Tibial nerve (tissue), 4 donors: ENCODE measurements around the gene AAMP.

Experiments
- CTCF ChIP-seq, 5 experiments: fragments of 200-600 bp in 3 of 5; fragments of 450-650 bp in 2 of 5; sonication (generic) in 3 of 5; IDR thresholded peaks; one replicate each; pipeline ENCODE4 v1.5.1; 2016 to 2019; ENCODE audit warnings: antibody characterized with exemption in 5 of 5, mild to moderate bottlenecking in 3 of 5, moderate library complexity in 2 of 5
- EP300 ChIP-seq, 2 donors: sonication (generic); formaldehyde crosslinking; IDR thresholded peaks; one replicate each; pipeline ENCODE4 v1.6.1; 2017; ENCODE audit warnings: antibody characterized with exemption in 2 of 2, mild to moderate bottlenecking in 1 of 2
- POLR2A ChIP-seq, 2 donors: fragments of 450-650 bp; IDR thresholded peaks; one replicate each; pipeline ENCODE4 v1.6.1; 2017; ENCODE audit warnings: antibody characterized with exemption in 2 of 2, mild to moderate bottlenecking in 2 of 2, moderate library complexity in 2 of 2

GRCh38 chr2:218269900-218270720, at the start of gene AAMP, which contains the start of gene PNKD:
- TF ChIP-seq CTCF (IDR thresholded peaks at IDR 0.05) (peak in 2 of 5 experiments; percentile 17 to 44), EP300 (IDR thresholded peaks at IDR 0.05) (peak; percentile 93 to 98), POLR2A (IDR thresholded peaks at IDR 0.05) (peak; percentile 73 to 89)
